ENCODE data around the gene NRG3. TPM values are rescaled to one million over a fixed set of nuclear protein-coding genes. Genes with fewer than 3 reads are reported as not detected.

NRG3 gene
- total and polyA plus RNA-seq, 3 experiments from 2014 or later, result not detected

- Histone ChIP-seq H3K4me1 (ENCODE audit: insufficient read depth, low read length) (no peaks in the 10 kb centered on the region), H3K4me3 (ENCODE audit: low read length) (no peak overlapping the region), H3K27ac (ENCODE audit: low read depth, low read length) (no peak overlapping the region), H3K27me3 (ENCODE audit: insufficient read depth, low read length, poor library complexity, severe bottlenecking) (no peaks in the 10 kb centered on the region), H3K36me3 (ENCODE audit: insufficient read depth, low read length) (no peaks in the 10 kb centered on the region), H3K9me3 (ENCODE audit: low read length) (no peaks in the 10 kb centered on the region)
- H3K27me3 Mint-ChIP-seq, result peaks cover 0 to 2% of the 10 kb centered on the region in 2 donors
- CTCF ChIA-PET, result no interaction called here
- peaks cover 0 to 7% (median 5%) of the 10 kb centered on the region in 5 donors for H3K9me3 Mint-ChIP-seq
- no peak for DNase-seq
- no peak overlapping the region for H3K27ac Mint-ChIP-seq
- POLR2A ChIA-PET, result no interaction called here
- H3K36me3 Mint-ChIP-seq, result no peaks in the 10 kb centered on the region
- no peak overlapping the region for H3K4me3 Mint-ChIP-seq
- no peaks in the 10 kb centered on the region for H3K4me1 Mint-ChIP-seq
These were observed 1033.8 kb downstream of the NRG3 start for GRCh38 chr10:82908751-82909150.

- no peaks in the 10 kb centered on the region for H3K36me3 Mint-ChIP-seq
- H3K9me3 ChIP-seq (ENCODE audit: low read length), result no peaks in the 10 kb centered on the region
- ChIA-PET CTCF (no interaction called here), POLR2A (no interaction called here)
- no peak overlapping the region for H3K27ac Mint-ChIP-seq
- no peaks in the 10 kb centered on the region for H3K36me3 ChIP-seq (ENCODE audit: insufficient read depth, low read length)
- no peaks in the 10 kb centered on the region for H3K4me1 Mint-ChIP-seq
- no peak for DNase-seq
- H3K9me3 Mint-ChIP-seq, result peaks cover 0 to 7% (median 2%) of the 10 kb centered on the region in 5 donors
- H3K4me3 Mint-ChIP-seq, result no peak overlapping the region
- peaks cover 0 to 2% of the 10 kb centered on the region in 2 donors for H3K27me3 Mint-ChIP-seq
- H3K4me3 ChIP-seq (ENCODE audit: low read length), result no peak overlapping the region
- no peaks in the 10 kb centered on the region for H3K4me1 ChIP-seq (ENCODE audit: insufficient read depth, low read length)
- no peaks in the 10 kb centered on the region for H3K27me3 ChIP-seq (ENCODE audit: insufficient read depth, low read length, poor library complexity, severe bottlenecking)
- H3K27ac ChIP-seq (ENCODE audit: low read depth, low read length), result no peak overlapping the region
These were observed 1035.3 kb downstream of the NRG3 start for GRCh38 chr10:82910301-82910700.

GRCh38 chr10:82914655-82915136 is 1039.7 kb downstream of the NRG3 start:
- peaks cover 0 to 2% of the 10 kb centered on the region in 2 donors for H3K27me3 Mint-ChIP-seq

GRCh38 chr10:82916941-82917340 is 1041.9 kb downstream of the NRG3 start:
- H3K9me3 Mint-ChIP-seq, result peaks cover 4 to 12% (median 5%) of the 10 kb centered on the region in 5 donors
- DNase-seq, result no peak
- POLR2A ChIA-PET, result no interaction called here
- peaks cover 0 to 2% of the 10 kb centered on the region in 2 donors for H3K27me3 Mint-ChIP-seq
- H3K36me3 Mint-ChIP-seq, result no peaks in the 10 kb centered on the region
- Histone ChIP-seq H3K36me3 (ENCODE audit: insufficient read depth, low read length) (no peaks in the 10 kb centered on the region), H3K9me3 (ENCODE audit: low read length) (no peaks in the 10 kb centered on the region), H3K4me3 (ENCODE audit: low read length) (no peak overlapping the region), H3K27ac (ENCODE audit: low read depth, low read length) (no peak overlapping the region), H3K27me3 (ENCODE audit: insufficient read depth, low read length, poor library complexity, severe bottlenecking) (no peaks in the 10 kb centered on the region), H3K4me1 (ENCODE audit: insufficient read depth, low read length) (no peaks in the 10 kb centered on the region)
- CTCF ChIA-PET, result no interaction called here
- H3K4me1 Mint-ChIP-seq, result no peaks in the 10 kb centered on the region
- no peak overlapping the region for H3K27ac Mint-ChIP-seq
- H3K4me3 Mint-ChIP-seq, result no peak overlapping the region

More at GRCh38 chr10:82914655-82915136, 1039.7 kb downstream of the NRG3 start:
- Mint-ChIP-seq H3K4me3 (no peak overlapping the region), H3K4me1 (no peaks in the 10 kb centered on the region), H3K9me3 (peaks cover 2 to 7% (median 4%) of the 10 kb centered on the region in 5 donors), H3K36me3 (no peaks in the 10 kb centered on the region), H3K27ac (no peak overlapping the region)
- POLR2A ChIA-PET, result no interaction called here
- Histone ChIP-seq H3K4me3 (ENCODE audit: low read length) (no peak overlapping the region), H3K27me3 (ENCODE audit: insufficient read depth, low read length, poor library complexity, severe bottlenecking) (no peaks in the 10 kb centered on the region), H3K4me1 (ENCODE audit: insufficient read depth, low read length) (no peaks in the 10 kb centered on the region), H3K9me3 (ENCODE audit: low read length) (no peaks in the 10 kb centered on the region), H3K27ac (ENCODE audit: low read depth, low read length) (no peak overlapping the region), H3K36me3 (ENCODE audit: insufficient read depth, low read length) (no peaks in the 10 kb centered on the region)
- no peak for DNase-seq
- CTCF ChIA-PET, result no interaction called here

GRCh38 chr10:82918022-82918421 is 1043.0 kb downstream of the NRG3 start:
- no peaks in the 10 kb centered on the region for H3K4me1 ChIP-seq (ENCODE audit: insufficient read depth, low read length)
- H3K36me3 ChIP-seq (ENCODE audit: insufficient read depth, low read length), result no peaks in the 10 kb centered on the region
- H3K27ac Mint-ChIP-seq, result no peak overlapping the region
- H3K27me3 ChIP-seq (ENCODE audit: insufficient read depth, low read length, poor library complexity, severe bottlenecking), result no peaks in the 10 kb centered on the region
- no peaks in the 10 kb centered on the region for H3K4me1 Mint-ChIP-seq
- H3K27me3 Mint-ChIP-seq, result no peaks in the 10 kb centered on the region
- H3K27ac ChIP-seq (ENCODE audit: low read depth, low read length), result no peak overlapping the region
- H3K4me3 Mint-ChIP-seq, result no peak overlapping the region
- no peaks in the 10 kb centered on the region for H3K36me3 Mint-ChIP-seq
- no peak for DNase-seq
- no peaks in the 10 kb centered on the region for H3K9me3 ChIP-seq (ENCODE audit: low read length)
- POLR2A ChIA-PET, result no interaction called here
- no peak overlapping the region for H3K4me3 ChIP-seq (ENCODE audit: low read length)
- peaks cover 3 to 12% (median 8%) of the 10 kb centered on the region in 5 donors for H3K9me3 Mint-ChIP-seq
- CTCF ChIA-PET, result no interaction called here

GRCh38 chr10:82922046-82922445 is 1047.1 kb downstream of the NRG3 start:
- no peak overlapping the region for H3K27ac Mint-ChIP-seq
- CTCF ChIA-PET, result no interaction called here
- Histone ChIP-seq H3K9me3 (ENCODE audit: low read length) (no peaks in the 10 kb centered on the region), H3K27me3 (ENCODE audit: insufficient read depth, low read length, poor library complexity, severe bottlenecking) (no peaks in the 10 kb centered on the region), H3K4me1 (ENCODE audit: insufficient read depth, low read length) (no peaks in the 10 kb centered on the region), H3K36me3 (ENCODE audit: insufficient read depth, low read length) (no peaks in the 10 kb centered on the region), H3K4me3 (ENCODE audit: low read length) (no peak overlapping the region), H3K27ac (ENCODE audit: low read depth, low read length) (no peak overlapping the region)
- no peaks in the 10 kb centered on the region for H3K4me1 Mint-ChIP-seq
- DNase-seq, result no peak
- POLR2A ChIA-PET, result no interaction called here
- no peaks in the 10 kb centered on the region for H3K36me3 Mint-ChIP-seq
- H3K4me3 Mint-ChIP-seq, result no peak overlapping the region
- peaks cover 3 to 15% (median 7%) of the 10 kb centered on the region in 5 donors for H3K9me3 Mint-ChIP-seq
- H3K27me3 Mint-ChIP-seq, result no peaks in the 10 kb centered on the region

GRCh38 chr10:82922755-82923154 is 1047.8 kb downstream of the NRG3 start:
- no peaks in the 10 kb centered on the region for H3K4me1 ChIP-seq (ENCODE audit: insufficient read depth, low read length)
- no peaks in the 10 kb centered on the region for H3K4me1 Mint-ChIP-seq
- DNase-seq, result no peak
- no peak overlapping the region for H3K27ac Mint-ChIP-seq
- no peaks in the 10 kb centered on the region for H3K27me3 Mint-ChIP-seq
- ChIA-PET CTCF (no interaction called here), POLR2A (no interaction called here)
- no peaks in the 10 kb centered on the region for H3K36me3 ChIP-seq (ENCODE audit: insufficient read depth, low read length)
- H3K4me3 Mint-ChIP-seq, result no peak overlapping the region
- H3K9me3 Mint-ChIP-seq, result peaks cover 0 to 15% (median 7%) of the 10 kb centered on the region in 5 donors
- no peaks in the 10 kb centered on the region for H3K36me3 Mint-ChIP-seq
- no peak overlapping the region for H3K27ac ChIP-seq (ENCODE audit: low read depth, low read length)
- no peaks in the 10 kb centered on the region for H3K9me3 ChIP-seq (ENCODE audit: low read length)
- H3K27me3 ChIP-seq (ENCODE audit: insufficient read depth, low read length, poor library complexity, severe bottlenecking), result no peaks in the 10 kb centered on the region
- no peak overlapping the region for H3K4me3 ChIP-seq (ENCODE audit: low read length)

GRCh38 chr10:82924711-82925110 is 1049.7 kb downstream of the NRG3 start:
- H3K36me3 ChIP-seq (ENCODE audit: insufficient read depth, low read length), result no peaks in the 10 kb centered on the region
- POLR2A ChIA-PET, result no interaction called here
- CTCF ChIA-PET, result no interaction called here

GRCh38 chr10:82925547-82925946 is 1050.6 kb downstream of the NRG3 start:
- no peaks in the 10 kb centered on the region for H3K36me3 ChIP-seq (ENCODE audit: insufficient read depth, low read length)
- CTCF ChIA-PET, result no interaction called here
- no peak overlapping the region for H3K4me3 ChIP-seq (ENCODE audit: low read length)
- H3K27me3 Mint-ChIP-seq, result no peaks in the 10 kb centered on the region
- no peaks in the 10 kb centered on the region for H3K4me1 Mint-ChIP-seq
- H3K9me3 Mint-ChIP-seq, result peaks cover 0 to 10% (median 6%) of the 10 kb centered on the region in 5 donors
- H3K36me3 Mint-ChIP-seq, result no peaks in the 10 kb centered on the region
- POLR2A ChIA-PET, result no interaction called here
- H3K27me3 ChIP-seq (ENCODE audit: insufficient read depth, low read length, poor library complexity, severe bottlenecking), result no peaks in the 10 kb centered on the region
- H3K4me1 ChIP-seq (ENCODE audit: insufficient read depth, low read length), result no peaks in the 10 kb centered on the region
- no peaks in the 10 kb centered on the region for H3K9me3 ChIP-seq (ENCODE audit: low read length)
- no peak for DNase-seq
- no peak overlapping the region for H3K4me3 Mint-ChIP-seq
- H3K27ac Mint-ChIP-seq, result no peak overlapping the region
- H3K27ac ChIP-seq (ENCODE audit: low read depth, low read length), result no peak overlapping the region

More at GRCh38 chr10:82924711-82925110, 1049.7 kb downstream of the NRG3 start:
- H3K27me3 ChIP-seq (ENCODE audit: insufficient read depth, low read length, poor library complexity, severe bottlenecking), result no peaks in the 10 kb centered on the region
- H3K9me3 Mint-ChIP-seq, result peaks cover 0 to 11% (median 6%) of the 10 kb centered on the region in 5 donors
- H3K4me1 Mint-ChIP-seq, result no peaks in the 10 kb centered on the region
- no peak overlapping the region for H3K27ac ChIP-seq (ENCODE audit: low read depth, low read length)
- no peak overlapping the region for H3K4me3 ChIP-seq (ENCODE audit: low read length)
- no peaks in the 10 kb centered on the region for H3K9me3 ChIP-seq (ENCODE audit: low read length)
- H3K27me3 Mint-ChIP-seq, result no peaks in the 10 kb centered on the region
- no peaks in the 10 kb centered on the region for H3K36me3 Mint-ChIP-seq
- no peaks in the 10 kb centered on the region for H3K4me1 ChIP-seq (ENCODE audit: insufficient read depth, low read length)
- no peak overlapping the region for H3K27ac Mint-ChIP-seq
- no peak for DNase-seq
- no peak overlapping the region for H3K4me3 Mint-ChIP-seq

All from CD8-positive, alpha-beta memory T cell (primary cell).